GM18909 (cell line): ENCODE data around the gene UGT1A10.
"Not testable (repeated sequence)": the region's sequence is repeated elsewhere in the genome, so short reads cannot be mapped to it uniquely, and the experiment has no call there.

Experiments
- ATAC-seq: cut with Tn5 transposase; IDR thresholded peaks from one replicate; pipeline ENCODE4 v1.9.1; 2021; ENCODE audit warnings: mild to moderate bottlenecking; ENCODE audit not compliant: unreplicated experiment, poor library complexity

Gene UGT1A10

DNA sequence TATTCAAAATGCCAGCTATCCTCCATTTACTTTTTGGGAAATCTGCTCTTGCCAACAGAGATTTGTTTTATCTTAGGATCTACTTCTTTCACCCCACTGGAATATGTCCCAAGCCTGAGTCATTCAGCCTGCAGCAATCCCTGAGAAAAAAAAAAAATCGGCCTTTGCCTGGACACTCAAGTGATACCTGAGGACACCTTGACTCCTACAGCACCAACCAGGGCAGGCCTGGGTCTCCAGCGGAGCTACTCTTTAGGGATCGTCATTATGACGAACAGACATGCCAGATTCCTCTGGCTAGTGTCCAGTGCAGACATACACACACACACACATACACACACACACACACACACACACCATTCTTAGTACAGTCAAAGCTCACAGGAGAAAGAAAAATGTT, 54.2 kb downstream of the UGT1A10 start:
- no peak for ATAC-seq

DNA sequence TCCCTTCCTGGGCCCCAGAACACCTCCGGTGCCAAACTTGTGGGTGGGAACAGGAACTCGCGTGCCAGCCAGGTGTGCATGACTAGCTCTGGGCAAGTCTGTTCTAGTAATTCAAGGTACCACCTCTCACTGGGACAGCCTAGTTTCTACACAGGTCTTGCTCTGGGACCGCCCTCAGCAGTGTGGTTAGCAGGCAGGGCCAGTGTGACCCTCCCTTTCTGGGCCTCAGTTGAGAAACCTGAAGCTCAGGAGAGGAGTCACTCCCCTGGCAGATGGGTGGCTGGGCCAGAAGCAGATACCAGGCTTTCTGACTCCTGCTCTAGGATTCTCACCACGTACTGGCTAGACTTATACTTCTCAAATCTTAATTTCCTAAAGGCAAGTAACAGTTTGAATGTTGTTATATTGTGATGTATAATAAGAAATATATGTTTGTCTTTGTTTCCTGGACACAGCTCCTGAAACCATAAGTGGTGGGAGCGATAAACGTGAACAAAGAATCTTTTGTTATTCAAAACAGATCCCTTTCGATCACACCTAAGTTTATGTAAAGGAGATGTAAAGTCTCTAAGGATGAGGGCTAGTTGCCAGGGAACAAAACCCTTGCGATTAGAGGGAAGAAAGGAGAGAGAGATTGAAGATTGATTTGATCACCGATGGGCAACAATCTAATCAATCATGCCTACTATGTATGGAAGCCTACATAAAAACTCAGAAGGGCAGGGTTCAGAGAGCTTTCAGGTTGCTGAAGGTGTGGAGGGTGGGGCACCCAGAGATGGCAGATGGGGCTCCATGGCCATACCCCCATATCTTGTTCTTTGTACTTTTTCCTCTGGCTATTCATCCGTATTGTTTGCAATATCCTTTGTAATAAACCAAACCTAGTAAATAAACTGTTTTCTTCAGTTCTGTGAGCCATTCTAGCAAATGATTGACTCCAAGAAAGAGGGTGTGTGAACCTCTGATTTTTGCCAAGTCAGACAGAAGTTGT, 55.5 kb downstream of the UGT1A10 start:
- ATAC-seq, result no peak

DNA sequence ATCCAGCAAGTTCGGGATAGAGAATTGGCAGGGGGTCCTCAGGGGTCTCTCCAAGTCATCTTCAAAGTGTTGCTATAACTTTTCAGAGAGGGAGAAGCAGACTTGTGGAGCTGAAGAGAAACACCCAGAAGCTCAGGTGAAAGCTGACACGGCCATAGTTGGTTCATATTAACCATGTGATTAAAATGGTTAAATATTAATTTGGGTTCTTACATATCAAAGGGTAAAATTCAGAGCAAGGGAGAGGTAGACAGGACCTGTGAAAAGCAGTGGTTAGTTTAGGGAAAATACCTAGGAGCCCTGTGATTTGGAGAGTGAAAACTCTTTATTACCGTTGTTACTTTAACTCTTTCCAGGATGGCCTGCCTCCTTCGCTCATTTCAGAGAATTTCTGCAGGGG, 56.4 kb downstream of the UGT1A10 start, which contains the start of gene UGT1A6:
UGT1A6 (plus strand) TSS at position 243 of the 400 bp plus-strand sequence; CDS start at position 358, 115 bp downstream.
- ATAC-seq, result no peak

DNA sequence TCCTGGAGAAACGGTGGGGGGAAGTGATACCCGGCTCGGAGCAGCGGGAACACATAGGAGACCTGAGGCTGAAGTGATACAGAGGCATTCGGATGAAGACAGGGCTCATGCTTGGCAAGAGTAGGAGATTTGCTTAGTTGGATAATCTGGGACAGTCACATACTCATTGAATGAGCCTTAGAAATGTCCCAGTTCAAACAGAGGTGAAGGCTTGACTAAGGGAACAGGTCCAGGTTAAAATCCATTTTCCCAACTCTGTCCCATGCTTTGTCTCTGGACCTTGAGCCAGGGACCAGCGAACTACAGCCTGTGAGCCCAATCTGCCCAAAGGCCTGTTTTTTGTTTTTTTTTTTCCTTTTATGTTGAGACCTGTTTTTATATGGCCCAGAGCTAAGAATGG, 57.7 kb downstream of the UGT1A10 start:
- ATAC-seq, result no peak

DNA sequence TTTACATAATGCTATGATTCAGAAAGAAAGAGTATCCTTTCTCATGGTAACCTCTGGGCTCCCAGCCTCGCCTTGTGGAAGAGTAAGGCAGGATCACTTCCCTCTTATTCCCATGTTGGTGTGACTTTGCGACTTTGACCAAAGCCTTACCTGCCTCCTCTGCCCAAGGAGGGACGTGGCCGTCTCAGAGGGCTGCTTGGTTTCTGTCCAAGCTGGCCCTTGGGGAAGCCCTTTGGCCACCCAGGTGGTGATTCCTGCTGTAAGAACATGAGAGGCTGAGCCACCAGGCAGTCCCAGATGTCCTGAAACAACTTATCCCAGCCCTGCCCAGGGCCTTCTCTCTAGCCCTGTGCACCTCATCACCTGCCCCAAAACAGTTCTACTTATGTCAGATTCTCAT, 62.5 kb downstream of the UGT1A10 start:
- ATAC-seq, result no peak

DNA sequence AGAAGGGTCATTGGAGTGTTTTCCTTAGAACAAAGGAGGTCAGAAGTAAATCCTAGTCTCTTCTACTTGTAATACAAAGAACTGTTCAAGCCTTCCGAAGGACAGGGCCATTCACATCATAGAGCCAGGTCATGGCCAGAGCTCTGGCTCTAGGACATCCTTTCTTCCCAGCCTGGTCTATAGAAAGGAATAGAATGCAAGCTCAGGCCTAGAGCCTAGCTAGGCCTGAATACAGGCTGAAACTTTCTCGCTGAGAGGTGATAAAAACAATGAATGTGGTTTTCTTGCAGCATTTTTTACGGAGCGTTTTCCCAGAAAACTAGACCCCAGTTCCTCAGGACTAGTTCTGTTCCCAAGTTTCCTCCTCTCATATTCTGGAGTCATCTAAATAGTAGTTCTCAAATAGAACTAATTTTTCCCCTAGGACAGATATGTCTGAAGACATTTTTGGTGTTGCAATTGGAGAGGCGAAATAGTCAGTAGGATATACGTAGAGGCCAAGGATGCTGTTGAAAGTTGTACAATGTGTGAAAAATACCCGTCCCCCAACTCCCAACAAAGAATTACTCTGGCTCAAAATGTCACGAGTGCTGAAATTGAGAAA, 63.3 kb downstream of the UGT1A10 start:
- ATAC-seq, result no peak

DNA sequence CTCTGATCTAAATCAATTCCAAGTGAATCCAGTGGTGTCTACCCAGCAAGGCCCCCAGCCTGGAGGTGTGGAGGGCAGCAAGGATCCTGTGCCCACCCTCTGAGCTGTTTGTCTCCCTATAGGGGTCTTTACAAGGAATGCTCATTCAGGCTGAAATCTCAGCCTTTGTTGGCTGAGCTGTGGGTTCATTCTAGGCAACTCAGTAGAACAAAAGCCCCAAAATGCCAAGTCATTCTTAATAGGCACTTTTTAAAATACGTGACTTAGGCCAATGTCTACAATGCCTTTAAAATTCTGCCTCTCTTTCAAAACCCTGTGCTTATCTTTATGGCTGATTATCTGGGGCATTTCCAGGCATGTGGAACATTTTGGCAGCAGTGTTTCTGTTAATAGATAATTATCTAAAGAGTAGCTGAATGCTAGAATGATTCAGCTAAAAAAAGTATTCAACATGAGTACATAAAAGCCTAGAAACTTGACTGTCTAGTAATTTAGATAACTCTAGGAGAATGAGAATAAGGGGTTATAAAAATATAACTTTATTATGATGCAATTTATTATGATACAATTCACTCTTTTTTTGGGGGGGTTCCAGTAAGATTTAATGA, 63.9 kb downstream of the UGT1A10 start:
- no peak for ATAC-seq

DNA sequence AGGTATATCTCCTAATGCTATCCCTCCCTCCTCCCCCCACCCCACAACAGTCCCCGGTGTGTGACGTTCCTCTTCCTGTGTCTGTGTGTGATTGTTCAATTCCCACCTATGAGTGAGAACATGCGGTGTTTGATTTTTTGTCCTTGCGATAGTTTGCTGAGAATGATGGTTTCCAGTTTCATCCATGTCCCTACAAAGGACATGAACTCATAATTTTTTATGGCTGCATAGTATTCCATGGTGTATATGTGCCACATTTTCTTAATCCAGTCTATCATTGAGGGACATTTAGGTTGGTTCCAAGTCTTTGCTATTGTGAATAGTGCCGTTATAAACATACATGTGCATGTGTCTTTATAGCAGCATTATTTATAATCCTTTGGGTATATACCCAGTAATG, 64.6 kb downstream of the UGT1A10 start:
- not testable (repeated sequence) for ATAC-seq

DNA sequence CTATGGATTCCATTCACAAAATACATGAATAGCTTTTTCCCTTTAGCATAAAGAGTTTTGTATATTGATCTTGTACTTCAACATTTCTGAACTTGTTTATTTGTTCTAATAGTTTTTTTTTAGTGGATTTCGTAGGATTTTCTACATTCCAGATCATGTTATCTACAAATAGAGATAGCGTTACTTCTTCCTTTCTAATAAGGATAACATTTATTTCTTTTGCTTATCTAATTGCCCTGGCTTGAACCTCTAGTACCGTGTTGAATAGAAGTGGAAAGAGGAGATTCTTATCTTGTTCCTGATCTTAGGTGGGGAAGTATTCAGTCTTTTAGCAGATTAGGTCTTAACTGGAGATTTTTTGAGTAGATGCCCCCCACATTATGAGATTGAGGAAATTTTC, 66.0 kb downstream of the UGT1A10 start:
- no peak for ATAC-seq

DNA sequence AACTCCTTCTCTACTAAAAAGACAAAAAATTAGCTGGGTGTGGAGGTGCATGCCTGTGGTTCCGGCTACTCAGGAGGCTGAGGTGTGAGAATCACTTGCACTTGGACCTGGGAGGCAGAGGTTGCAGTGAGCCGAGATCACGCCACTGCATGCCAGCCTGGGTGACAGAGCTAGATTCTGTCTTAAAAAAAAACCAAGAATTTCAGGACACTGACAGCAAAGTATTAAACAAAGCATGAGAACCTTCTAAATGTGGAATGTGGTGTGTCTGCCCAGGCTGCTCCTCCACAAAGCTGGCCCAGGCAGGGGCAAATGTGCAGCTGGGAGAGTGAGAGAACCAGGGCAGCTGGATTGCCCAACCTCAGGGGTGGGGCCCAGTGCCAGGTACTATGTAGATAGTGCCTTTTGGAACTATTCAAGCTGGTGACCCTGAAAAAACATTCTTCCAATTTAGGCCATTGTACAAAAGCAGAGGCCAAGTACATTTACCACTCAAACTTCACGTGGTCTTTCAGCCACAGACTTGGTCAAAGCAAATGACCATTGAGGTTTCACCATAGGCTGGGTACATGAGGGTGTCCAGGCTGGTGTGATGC, 69.8 kb downstream of the UGT1A10 start:
- ATAC-seq, result no peak

DNA sequence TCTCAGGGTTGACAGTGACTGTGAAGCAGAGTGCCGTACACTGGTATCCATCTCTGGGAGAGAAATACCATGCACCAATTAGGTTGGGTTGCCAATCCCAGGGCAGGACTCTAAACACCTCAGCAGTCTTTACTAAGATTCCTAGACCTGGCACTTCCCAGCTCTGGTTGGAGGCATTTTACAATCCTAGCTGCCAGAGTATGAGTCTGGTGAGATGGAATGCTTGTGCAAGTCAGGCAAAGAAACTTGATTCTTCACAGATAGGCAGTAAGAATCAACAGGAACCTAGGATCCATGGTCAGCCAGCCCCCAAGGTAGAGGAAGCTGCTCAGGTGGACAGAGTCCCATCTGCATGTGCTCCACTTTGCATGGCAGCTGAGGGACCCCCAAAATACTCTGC, 70.5 kb downstream of the UGT1A10 start:
- no peak for ATAC-seq

DNA sequence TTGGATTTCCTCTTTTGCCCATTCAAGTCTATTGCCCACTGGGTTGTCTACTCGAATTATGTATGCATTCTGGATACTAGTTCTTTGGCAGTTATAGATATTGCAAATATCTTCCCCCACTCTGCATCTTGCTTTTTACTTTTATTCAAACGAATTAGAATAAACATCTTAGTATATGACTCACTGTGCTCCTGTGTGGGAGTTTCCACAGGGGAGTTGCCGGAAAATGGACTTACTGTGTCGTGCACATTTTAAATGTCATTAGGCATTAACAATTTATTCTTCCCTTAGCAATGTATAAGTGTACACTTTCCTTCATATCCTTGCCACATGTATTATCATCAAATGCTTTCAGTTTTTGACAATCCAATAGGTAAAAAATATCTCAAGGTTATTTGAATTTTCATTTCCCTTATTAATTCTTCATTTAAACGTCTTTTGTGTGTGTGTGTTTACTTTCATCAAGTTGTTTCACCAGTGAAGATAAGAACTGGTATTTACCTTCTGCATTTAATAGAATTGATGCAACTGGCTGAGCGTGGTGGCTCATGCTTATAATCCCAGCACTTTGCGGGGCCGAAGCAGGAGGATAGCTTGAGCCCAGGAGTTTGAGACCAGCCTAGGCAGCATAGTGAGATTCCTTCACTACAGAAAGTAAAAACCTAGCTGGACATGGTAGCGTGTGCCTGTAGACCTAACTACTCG, 71.8 kb downstream of the UGT1A10 start:
- ATAC-seq, result no peak

DNA sequence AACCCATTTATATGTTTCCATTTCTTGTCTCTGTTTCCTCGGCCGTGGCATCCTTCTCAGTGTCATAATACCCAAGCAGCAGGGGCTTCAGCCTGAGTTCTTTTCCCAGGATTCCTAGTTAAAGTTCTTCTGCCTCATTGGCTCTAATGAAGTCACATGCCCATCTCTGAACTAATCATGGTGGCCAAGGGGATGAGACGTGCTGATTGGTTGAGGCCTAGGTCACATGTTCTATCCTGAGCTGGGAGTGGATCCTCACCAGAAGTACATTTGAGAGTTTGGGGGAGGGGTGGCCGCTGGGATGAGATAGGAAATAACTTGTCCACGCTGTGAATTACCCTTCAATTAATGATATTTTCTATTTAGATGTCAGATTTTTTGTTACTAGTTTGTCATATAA, 72.7 kb downstream of the UGT1A10 start:
- ATAC-seq, result no peak

DNA sequence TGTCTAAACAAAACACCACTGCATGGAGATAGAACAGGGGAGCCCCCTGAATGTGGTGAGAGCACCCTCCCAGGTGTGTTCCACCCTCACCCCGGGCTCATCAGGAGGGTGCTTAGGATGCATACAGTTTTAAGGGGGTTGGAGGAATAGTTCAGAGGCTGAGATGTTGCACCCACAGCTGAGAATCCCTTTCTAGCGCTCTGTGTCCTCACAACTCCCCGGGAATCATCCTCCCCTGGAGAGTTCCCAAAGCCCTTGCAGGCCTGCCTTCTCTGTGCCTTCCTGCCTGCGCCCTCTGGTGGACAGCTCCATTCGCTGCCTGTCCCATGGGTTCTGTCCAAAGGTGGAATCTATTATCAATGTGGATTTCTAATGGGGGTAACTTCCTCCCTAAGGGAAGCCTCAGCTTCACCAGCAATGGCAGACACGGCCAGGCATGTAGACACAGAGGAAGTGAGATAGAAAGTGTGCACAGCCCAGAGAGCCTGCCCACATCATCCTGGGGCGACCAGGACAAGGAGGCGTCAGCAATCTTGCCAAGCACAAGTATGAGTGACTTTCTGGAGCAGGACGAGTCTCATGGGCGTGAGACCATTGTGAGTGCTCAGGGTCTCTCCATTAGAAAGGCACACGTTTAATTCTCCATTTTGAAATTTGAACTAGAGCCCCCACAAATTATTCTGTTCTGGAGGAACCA, 75.2 kb downstream of the UGT1A10 start:
- no peak for ATAC-seq

DNA sequence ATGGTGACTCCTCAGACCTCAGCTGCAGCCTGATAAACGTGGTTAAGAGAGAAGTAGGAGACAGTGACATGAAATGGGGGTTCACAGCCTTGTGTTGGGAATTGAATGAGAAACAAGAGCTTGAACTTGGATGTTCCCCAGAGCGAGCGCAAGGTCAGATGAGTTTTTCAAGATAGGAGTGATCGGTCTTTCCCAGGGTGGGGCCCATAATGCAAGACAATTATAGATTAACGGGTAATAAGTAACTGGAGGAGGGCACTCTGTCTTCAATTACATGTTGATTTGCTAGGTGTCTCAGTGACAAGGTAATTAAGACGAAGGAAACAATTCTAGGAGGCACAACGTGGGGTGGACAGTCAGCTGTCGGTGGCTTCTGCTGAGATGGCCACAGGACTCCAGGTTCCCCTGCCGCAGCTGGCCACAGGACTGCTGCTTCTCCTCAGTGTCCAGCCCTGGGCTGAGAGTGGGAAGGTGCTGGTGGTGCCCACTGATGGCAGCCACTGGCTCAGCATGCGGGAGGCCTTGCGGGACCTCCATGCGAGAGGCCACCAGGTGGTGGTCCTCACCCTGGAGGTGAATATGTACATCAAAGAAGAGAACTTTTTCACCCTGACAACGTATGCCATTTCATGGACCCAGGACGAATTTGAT, 76.5 kb downstream of the UGT1A10 start, which contains the start of gene UGT1A5:
UGT1A5 (plus strand) TSS at position 297 of the 651 bp plus-strand sequence; CDS start at position 382, 85 bp downstream.
- no peak for ATAC-seq

DNA sequence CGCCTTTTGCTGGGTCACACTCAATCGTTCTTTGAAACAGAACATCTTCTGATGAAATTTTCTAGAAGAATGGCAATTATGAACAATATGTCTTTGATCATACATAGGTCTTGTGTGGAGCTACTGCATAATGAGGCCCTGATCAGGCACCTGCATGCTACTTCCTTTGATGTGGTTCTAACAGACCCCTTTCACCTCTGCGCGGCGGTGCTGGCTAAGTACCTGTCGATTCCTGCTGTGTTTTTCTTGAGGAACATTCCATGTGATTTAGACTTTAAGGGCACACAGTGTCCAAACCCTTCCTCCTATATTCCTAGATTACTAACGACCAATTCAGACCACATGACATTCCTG, 77.0 kb downstream of the UGT1A10 start:
- no peak for ATAC-seq

DNA sequence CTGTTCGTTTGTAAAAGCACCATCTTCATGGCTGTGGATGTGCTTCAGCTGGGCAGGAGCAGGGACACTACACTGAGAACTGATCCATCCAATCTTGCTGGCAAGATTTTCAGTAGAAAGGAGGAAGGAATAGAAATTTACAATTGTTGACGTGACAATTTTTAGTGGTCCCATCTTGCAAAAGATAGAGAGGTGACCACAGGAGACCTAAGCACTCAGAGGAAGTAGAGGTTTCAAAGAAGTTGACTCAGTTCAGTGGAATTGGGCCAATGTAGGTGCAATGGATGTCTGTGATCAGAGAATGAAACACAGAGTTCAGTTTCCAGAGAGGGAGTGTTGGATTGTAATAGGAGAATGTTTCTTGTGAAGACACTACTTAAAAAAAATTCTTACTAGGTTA, 77.9 kb downstream of the UGT1A10 start:
- ATAC-seq, result no peak

DNA sequence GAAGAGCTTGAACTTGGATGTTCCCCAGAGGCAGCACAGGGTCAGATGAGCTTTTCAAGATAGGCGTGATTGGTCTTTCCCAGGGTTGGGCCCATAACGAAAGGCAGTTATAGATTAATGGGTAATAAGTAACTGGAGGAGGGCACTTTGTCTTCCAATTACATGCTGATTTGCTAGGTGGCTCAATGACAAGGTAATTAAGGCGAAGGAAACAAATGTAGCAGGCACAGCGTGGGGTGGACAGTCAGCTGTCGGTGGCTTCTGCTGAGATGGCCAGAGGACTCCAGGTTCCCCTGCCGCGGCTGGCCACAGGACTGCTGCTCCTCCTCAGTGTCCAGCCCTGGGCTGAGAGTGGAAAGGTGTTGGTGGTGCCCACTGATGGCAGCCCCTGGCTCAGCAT, 82.3 kb downstream of the UGT1A10 start, which contains the start of gene UGT1A4:
UGT1A4 (plus strand) TSS at position 185 of the 400 bp plus-strand sequence; CDS start at position 270, 85 bp downstream.
- ATAC-seq, result no peak

DNA sequence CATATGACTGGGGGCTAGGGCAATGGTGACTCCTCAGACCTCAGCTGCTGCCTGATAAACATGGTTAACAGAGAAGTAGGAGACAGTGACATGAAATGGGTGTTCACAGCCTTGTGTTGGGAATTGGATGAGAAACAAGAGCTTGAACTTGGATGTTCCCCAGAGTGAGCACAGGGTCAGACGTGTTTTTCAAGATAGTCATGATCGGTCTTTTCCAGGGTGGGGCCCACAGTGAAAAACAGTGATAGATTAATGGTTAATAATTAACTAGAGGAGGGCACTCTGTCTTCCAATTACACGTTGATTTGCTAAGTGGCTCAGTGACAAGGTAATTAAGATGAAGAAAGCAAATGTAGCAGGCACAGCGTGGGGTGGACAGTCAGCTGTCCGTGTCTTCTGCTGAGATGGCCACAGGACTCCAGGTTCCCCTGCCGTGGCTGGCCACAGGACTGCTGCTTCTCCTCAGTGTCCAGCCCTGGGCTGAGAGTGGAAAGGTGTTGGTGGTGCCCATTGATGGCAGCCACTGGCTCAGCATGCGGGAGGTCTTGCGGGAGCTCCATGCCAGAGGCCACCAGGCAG, 92.6 kb downstream of the UGT1A10 start, which contains the start of gene UGT1A3:
UGT1A3 (plus strand) TSS at position 320 of the 579 bp plus-strand sequence; CDS start at position 405, 85 bp downstream.
- no peak for ATAC-seq
